ENCODE data around the gene PSMB10.
"Not testable (repeated sequence)": the region's sequence is repeated elsewhere in the genome, so short reads cannot be mapped to it uniquely, and the experiment has no call there.

Gene PSMB10

DNA sequence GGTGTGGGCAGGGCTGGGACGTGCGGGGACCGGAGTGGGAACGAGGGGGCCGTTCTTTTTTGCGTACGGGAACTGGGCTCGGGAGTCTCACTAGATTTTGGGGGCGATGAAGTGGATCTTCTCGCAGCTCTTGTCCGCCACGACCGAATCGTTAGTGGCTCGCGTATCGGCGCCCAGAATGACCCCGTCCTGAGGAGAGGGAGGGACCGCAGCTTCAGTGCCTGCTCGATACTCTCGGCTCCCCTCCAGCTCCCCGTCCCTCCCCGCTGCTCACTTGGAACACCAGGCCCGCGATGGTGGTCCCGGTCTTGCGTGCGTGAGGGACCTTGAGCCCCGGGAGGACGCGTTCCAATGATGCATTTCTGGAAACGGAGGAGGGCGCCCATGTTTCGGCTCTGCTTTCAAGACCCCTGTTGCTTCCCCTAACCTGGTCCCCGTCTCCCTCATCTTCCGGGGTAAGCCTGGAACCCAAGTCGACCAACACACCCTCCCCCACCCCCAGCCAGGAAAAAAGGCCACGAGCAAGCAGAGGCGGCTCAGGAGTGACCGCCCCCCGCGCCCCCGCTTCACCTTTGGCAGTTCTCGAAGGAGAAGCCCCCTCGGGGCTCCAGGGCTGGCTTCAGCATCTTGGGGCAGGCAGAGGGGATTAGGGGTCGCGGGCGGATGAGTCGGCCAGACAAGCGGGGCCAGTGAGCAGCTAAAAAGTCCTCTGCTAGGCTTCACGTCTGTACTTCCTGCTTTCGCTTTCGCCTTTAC is at the start of gene PSMB10:
Gene PSMB10 (minus strand): TSS at position 727 of the 756 bp plus-strand sequence. CDS start 101 bp downstream, at position 626.
- peak; percentile 42 for DNase-seq (ENCODE audit: low read depth)

DNA sequence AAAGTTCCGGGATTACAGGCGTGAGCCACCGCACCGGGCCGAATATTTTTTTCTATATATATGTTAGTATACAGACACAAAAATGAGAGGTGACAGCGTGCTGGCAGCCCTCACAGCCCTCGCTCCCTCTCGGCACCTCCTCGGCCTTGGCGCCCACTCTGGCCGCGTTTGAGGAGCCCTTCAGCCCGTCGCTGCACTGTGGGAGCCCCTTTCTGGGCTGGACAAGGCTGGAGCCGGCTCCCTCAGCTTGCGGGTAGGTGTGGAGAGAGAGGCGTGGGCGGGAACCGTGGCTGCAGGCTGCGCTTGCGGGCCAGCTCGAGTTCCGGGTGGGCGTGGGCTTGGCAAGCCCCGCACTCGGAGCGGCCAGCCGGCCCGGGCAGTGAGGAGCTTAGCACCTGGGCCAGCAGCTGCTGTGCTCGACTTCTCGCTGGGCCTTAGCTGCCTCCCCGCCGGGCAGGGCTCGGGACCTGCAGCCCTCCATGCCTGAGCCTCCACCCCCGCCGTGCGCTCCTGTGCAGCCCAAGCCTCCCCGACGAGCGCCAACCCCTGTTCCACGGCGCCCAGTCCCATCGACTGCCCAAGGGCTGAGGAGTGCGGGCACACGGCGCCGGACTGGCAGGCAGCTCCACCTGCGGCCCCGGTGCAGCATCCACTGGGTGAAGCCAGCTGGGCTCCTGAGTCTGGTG is 45.5 kb upstream of the PSMB10 start:
- DNase-seq (ENCODE audit: low read depth): no peak

DNA sequence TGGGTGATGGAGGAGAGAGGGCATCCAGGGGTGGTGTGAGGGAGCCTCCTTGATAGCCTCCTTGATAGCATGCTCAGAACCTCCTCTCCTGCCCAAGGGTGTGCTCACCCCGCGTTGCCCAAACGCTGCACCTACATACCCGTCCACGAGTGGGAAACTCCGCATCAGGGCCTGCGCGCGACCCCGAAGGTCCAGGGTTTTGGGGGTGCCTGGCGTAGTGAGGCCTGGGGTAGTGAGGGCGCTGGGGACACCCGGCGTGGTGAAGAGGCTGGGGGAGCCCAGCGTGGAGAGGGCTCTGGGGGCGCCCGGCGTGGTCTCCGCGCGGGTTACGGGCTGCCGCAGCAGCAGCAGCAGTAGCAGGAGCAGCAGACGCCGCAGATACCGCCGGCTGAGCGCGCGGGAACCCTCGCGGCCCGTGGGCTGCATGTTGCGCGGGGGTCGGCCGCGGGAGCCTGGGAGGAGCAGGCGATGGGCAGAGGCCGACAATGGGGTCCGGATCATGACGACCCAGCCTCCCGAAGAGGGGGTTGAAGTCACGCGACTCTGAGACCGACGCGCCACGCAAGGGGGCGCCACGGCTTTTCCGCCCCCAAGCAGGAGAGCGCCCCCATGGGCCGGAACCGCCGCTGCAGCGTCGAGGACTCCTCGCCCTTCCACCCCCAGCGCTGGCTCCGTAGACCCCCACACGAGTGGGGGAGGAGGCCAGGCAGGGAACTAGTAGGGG is 43.5 kb upstream of the PSMB10 start, which contains the start of gene DPEP3:
Gene DPEP3 (minus strand): TSS at position 545 of the 724 bp plus-strand sequence. CDS start 119 bp downstream, at position 426.
- no peak for DNase-seq (ENCODE audit: low read depth)

DNA sequence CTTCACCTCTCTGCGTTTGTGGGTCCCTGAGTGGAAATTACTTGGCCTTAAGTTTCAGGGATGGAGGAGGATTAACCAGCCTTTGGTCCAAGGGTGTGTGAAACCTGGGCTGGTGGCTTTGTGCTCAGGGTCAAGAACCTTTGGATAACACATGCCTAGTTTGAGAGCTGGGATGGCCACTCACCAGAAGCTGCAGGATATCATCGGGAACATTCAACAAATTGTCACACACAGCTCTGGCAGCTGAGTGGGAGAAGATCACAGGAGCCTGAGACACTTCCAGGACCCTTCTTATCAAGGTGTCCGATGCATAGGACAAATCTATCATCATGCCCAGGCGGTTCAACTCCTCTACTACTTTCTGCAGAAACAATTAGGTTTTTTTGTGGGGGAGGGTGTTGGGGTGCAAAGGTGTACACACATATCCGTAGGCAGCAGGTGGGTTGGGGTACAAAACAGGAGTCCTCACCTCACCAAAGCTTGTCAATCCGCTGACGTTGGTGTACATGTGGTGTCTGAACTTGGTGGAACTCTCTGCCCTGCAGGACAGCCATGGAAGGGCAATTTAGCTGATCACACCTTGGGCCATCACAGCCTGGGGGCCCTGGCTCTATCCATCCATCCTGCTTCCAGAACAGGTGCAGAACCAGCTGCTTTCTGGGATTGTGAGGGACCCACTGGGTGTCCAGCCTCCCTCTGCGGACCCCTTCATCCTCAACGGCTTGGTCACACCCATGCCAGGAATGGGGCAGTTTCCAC is 41.0 kb upstream of the PSMB10 start:
- DNase-seq (ENCODE audit: low read depth): no peak

DNA sequence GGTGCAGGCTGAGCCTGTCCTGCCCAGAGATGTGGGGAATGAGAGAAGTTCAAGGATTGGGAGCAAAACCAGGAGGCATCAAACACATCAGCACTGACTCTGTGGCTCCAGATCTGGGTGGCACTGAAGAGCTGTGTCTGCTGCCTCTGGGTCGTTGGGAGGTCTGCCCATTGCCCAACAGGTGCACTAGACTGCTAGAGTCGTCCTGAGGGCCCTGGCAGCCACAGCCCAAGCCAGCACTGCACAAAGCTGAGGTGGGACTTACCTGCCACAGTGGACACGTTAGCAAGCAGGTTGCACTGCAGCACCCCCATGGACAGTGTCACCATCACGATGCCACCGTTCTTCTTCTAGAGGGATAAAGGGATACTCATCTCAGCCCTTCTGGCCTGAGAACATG is 40.4 kb upstream of the PSMB10 start:
- DNase-seq (ENCODE audit: low read depth): no peak

DNA sequence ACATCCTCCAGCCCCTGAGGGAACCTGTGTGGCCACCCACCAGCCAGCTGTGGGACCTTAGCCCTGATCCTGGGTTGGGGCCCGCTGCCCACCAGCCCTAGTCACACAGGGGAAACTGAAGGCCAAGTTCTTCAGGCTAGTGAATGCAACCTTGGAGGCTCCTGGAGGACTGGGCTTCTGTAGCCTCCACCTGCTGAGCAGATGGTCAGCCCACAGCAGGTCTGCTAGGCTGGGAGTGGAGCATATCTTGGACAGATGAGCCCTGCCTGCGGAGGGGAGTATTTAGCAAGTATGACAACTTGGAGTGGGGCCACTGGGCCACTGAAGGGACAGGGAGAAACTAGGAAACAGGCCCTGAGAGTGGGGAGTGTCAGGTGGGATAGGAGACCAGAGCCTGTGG is 39.6 kb upstream of the PSMB10 start:
- no peak for DNase-seq (ENCODE audit: low read depth)

DNA sequence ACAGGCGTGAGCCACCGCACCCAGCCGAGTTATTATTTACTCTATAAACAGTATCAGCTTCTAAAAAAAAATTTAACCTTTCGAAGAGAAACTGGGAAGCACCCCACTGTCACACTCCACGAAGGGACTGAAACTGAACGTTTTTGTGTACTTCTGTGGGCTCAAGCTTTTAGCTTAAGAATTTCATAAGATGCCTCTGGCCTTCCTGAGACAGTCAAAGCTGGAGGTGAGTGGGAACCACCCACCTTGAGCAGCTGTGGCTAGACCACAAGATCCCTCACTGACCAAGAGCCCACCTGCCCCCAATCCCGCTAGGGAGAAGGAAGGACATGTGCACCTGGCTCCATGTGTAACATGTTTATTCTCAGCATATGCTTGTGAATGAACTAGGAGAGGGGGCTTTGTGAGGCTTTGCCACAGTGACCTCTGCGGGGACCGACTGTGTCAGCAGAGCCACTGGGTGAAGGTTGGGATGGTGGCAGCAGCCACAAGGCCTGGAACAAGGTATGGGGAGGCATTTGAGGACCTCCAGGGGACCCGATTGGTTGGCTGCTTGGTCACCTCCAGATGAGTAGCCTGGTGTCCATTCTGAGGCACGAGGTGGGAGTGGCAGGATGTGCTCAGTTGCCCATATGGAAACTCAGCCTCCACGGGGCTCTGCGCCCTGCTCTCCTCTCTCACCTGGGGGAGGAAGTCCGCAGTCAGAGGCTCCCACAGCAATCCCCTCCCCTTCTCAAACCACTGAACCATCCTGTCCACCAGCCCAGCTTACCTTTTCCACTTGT is 38.9 kb upstream of the PSMB10 start:
- no peak for DNase-seq (ENCODE audit: low read depth)

DNA sequence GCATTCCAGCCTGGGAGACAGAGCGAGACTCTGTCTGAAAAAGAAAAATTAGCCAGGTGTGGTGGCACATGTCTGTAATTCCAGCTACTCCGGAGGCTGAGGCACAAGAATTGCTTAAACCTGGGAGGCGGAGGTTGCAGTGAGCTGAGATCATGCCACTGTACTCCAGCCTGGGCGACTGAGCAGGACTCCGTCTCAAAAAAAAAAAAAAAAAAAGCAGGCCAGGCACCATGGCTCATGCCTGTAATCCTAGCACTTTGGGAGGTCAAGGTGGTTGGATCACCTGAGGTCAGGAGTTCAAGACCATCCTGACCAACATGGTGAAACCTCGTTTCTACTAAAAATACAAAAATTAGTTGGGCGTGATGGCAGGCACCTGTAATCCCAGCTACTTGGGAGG is 35.6 kb upstream of the PSMB10 start:
- DNase-seq (ENCODE audit: low read depth): not testable (repeated sequence)

DNA sequence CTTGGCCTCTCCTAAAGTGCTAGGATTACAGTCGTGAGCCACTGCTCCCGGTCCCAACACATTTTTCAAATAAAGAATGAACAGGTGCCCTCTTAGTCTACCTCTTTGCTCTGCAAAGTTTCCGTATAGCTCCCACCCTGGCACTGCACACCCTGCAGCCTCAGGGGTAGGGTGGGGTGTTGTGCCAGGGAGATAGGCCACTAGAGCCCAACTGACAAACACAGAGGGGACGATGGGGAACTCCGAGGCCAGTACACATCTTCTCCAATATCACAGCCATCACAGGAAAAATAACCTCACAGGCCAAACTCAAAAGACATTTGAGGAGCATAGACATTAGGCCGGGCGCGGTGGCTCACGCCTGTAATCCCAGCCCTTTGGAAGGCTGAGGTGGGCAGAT is 34.5 kb upstream of the PSMB10 start:
- DNase-seq (ENCODE audit: low read depth): no peak

DNA sequence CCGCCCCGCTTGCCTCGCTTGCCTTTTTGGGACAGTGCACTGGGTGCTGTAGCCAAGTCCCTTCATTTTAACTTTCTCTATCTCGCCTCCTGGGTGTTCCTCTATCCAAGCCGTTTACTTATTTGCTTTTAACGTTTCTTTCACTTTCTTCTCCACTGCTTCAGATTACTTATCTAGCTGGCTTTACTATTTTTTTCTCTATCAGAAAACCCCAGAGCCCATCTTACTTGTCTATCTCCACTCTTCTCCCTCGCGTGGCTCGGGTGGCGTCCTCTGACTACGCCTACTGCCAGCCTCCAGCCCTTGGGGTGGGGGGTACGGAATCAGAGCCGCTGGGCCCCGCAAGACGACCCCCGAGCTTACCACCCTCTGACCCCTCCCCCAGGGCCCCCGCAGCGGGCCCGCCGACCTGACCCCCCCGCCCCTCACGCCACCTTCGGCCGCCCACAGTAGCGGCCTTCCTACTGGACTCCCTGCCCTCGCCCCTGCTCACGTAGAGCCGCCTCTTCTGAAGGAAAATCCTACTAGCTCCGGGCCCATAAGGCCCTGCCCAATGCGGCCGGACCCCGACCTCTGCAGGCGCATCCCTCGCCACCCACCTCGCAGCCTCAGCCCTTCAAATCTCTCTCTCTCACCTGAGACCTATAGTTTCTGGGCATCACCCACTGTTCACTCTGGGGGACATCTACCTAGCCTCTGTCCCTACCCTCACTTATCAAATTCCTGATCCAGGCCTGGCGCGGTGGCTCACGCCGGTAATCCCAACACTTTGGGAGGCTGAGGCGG is 32.8 kb upstream of the PSMB10 start:
- no peak for DNase-seq (ENCODE audit: low read depth)

DNA sequence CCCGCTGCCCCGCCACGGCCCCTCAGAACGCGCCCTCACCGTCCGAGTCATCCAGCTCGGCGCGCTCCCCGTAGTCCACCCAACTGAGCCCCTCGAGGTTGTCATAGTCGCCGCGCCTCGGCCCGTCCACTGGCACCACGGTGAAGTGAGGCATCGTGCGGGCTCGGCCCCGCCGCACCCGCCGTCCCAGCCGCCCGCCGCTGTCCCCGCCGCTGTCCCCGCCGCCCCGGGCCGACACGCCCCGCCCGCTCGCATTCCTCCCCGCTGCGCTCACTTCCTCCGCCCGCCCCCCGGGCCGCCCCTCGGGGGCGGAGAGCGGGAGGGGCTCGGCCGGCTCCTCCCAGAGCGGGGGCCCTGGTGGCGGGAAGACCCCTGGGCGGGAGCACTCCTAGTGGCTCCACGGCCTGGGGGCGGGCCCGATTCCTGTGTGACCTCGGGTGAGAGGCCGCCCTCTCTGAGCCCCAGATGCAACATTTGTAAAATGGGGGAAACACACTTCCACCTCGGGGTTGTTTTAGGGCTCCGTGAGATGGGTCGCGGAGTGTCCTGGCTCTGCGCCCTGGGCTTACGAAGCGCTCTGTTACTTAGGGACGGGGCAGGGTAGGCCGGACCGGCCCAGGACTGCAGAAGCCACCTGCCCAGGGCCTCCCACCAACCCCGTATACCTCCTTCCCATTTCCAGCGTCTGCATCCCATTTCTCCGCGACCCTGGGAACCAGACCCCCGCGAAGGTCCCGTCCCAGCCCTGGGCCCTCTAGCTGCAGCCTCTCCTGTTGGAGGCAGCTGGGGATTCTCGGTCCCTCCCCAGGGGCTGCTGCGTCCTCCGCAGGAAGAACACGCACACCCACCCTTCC is 32.0 kb upstream of the PSMB10 start, which contains the start of gene SLC12A4:
Gene SLC12A4 (minus strand): TSS at position 238 of the 854 bp plus-strand sequence. CDS start 84 bp downstream, at position 154.
- DNase-seq (ENCODE audit: low read depth): peak; percentile 84

DNA sequence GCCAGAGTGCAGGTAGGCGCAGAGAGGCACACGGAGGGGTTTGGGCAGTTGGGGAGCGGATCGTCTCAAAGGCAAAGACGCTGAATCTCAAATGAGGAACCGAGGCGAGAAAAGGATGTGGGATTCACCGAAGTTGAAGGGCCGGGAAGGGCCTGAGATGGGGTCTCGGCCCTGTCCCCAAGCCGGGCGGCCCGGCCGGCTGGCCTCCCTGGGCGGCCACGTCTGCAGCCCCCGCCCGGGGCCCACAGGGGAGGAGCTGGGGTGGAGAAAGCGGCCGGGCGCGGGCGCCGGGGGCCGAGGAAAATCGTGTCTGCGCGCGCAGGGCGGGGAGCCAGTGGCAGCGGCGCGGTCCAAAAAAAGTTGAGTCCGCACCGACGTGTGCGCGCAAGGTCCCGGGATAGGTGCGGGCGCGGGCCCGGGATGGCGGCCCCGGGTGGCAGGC is 31.3 kb upstream of the PSMB10 start:
- peak; percentile 24 for DNase-seq (ENCODE audit: low read depth)

DNA sequence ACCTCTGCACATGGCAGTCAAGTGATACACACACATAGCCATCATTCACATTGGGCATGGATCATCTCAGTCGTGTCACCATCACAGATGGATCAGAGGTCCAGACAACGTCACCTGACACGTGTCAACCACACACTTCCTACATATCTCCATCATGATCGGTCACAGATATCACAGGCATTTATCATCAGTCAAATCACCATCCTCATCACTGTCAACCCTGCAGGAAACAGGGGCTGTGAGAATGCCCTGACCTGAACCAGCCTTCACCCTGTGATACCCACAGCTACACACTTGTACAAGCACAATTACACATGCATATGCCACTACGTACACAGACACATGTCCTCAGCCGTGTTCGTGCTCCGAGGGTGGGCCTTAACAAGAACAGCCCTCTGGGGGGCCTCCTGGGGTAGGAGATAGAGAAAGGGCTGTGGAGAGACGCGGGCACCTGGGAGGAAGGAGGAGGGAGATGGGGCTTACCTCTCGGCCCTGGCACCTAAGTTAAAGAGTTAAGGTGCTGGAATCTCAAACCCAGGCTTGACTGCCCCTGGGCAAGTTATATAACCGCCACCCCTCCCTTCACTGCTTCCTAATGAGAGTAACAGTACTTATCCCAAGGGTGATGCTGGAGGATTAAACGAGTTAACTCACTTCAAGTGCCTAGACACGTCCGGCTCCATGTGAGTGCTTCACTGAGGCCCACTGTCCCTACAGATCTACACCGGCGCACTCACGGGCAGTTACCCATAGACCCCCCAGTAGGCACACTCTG is 30.7 kb upstream of the PSMB10 start:
- no peak for DNase-seq (ENCODE audit: low read depth)

DNA sequence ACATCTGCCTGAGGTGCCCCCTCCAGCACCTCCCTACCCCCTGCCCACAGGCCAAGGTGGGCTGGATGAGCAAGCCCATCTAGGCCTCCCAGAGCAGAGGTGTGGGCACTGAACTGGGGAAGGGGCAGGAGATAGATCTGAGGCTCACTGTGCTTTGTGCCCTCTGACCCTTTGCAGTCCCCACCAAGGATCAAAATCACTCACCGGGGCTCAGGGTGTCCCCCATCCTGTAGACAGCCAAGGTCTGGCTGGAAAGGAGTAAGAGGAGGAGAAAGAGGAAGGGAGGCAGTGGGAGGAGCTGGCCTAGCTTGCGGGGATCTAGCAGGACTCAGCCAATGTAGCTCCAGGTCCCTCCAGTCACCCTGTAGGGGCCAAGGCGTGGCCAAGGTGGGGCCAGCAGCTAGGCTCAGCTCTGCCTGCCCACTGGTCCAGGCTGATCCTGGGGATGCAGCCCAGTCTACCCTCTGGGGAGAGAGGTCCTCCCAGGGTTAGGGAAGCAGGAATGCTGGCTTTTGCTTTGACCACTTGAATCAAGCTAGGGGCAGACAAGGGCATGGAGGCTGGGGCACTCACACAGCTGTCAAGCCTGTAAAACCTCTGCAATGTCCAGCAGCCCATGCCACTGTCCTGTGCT is 30.0 kb upstream of the PSMB10 start:
- DNase-seq (ENCODE audit: low read depth): no peak

DNA sequence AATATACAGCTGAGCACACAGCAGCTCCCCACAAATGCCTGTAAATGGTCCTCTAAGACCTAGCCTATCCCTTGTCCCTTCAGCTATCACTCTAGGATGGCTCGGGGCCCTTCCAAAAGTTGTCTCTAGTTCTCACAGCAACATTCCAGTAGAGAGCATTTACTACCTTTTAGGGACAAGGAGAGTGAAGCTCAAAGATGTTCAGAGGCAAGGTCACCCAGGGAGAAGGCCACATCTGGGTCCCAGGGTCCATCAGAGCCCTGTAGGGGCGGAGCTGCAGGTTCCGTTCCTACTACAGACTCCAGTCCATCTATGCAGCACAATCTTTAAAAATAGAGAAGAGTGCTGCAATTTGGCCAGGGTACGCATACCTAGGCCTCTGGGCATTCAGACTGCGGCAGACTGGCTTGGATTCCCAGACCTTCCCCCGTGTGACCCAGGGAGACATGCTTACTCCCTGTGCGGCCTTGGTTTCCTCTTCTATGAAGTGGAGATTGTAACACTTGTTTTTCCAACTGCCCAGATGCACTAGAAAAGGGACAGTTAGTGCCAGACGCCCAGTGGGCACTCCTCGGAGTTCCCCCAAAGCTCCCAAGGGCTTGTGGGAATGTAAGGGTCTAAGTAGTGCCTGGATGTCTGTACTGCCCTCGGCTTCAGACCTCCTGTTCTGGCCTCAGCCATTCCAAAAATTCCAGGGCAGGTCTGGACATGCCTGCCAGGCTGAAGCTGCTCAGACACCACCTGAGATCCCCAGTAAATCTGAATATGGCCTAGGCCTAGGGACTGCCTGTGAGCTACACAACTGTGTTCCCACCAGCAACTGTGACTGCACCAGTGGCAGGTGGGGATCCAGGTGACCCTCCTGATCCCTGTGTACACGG is 29.3 kb upstream of the PSMB10 start:
- DNase-seq (ENCODE audit: low read depth): no peak

DNA sequence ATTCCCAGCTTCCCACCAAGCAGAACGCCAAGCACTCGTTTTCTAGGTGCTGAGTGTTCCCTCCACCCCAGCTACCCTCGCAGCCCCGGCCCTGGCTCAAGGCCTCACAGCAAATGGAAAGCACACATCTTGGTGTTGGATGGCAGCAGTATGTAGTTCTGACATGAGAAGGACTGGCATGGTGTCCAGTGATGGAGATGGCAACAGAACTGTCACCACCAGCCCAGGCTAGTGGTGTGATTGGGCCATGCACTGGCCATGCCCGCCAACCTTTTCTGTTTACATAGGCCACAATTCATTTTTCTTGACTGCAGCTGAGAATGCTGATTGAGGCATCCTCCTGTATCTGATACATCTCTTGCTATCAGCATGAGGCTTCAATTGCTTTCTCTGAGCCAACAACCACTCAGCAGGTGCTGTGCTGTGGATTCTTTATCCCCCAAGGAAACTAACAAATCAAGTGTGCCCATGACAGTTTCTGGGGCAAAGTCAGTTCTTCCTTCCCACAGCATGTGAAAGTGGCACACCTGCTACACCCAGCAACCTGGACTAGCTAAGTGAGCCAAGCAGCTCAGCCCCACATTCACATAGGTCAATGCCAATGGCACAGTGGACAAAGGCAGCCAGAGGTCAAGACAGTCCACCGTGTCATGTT is 28.0 kb upstream of the PSMB10 start:
- DNase-seq (ENCODE audit: low read depth): no peak

Data from stimulated activated CD8-positive, alpha-beta memory T cell treated with anti-CD3 and anti-CD28 coated beads, Interleukin-4, amount 100 ng/mL, for 24 hours (primary cell).